Testis (tissue), 2 donors: ENCODE data around the gene UBP1.
"Not testable (repeated sequence)": the region's sequence is repeated elsewhere in the genome, so short reads cannot be mapped to it uniquely, and the experiment has no call there.

Source experiments
- CTCF ChIP-seq, 3 experiments: fragments of 450-650 bp in 2 of 3; fragments of 200-600 bp in 1 of 3; sonication (generic) in 1 of 3; IDR thresholded peaks; one replicate each; pipeline ENCODE4 v1.5.1; 2016 to 2019; ENCODE audit warnings: antibody characterized with exemption in 3 of 3, mild to moderate bottlenecking in 2 of 3, moderate library complexity in 1 of 3
- POLR2A ChIP-seq: fragments of 450-650 bp; IDR thresholded peaks from one replicate; pipeline ENCODE4 v1.6.1; 2017; ENCODE audit warnings: antibody characterized with exemption, mild to moderate bottlenecking, moderate library complexity

GRCh38 chr3:33338936-33339465 is 101.2 kb downstream of the UBP1 start:
- not testable (repeated sequence) for TF ChIP-seq CTCF (IDR thresholded peaks at IDR 0.05); POLR2A
